Effector memory CD4-positive, alpha-beta T cell (primary cell): ENCODE results near the gene GET3.
"Not testable (repeated sequence)": the region's sequence is repeated elsewhere in the genome, so short reads cannot be mapped to it uniquely, and the experiment has no call there.

Experiments
- DNase-seq, 3 donors: peaks; one replicate each; pipeline ENCODE4 v3.0.0-alpha.2; 2020
- H3K27ac ChIP-seq: 2 replicates; pipeline ENCODE4 v1.7.0; 2013; ENCODE audit warnings: mild to moderate bottlenecking, low read length, moderate library complexity; ENCODE audit not compliant: insufficient read depth, poor library complexity, severe bottlenecking
- H3K27me3 ChIP-seq: replicated peaks from 2 replicates; pipeline ENCODE4 v1.7.0; 2013; ENCODE audit warnings: mild to moderate bottlenecking, low read length; ENCODE audit not compliant: insufficient read depth, control insufficient read depth, poor library complexity, severe bottlenecking
- H3K36me3 ChIP-seq: 2 replicates; pipeline ENCODE4 v1.7.0; 2013; ENCODE audit warnings: mild to moderate bottlenecking, low read length, moderate library complexity; ENCODE audit not compliant: control insufficient read depth, insufficient read depth
- H3K4me1 ChIP-seq: 2 replicates; pipeline ENCODE4 v1.7.0; 2013; ENCODE audit warnings: low read length, mild to moderate bottlenecking; ENCODE audit not compliant: control insufficient read depth, insufficient read depth, poor library complexity, severe bottlenecking
- H3K4me3 ChIP-seq: 2 replicates; pipeline ENCODE4 v1.7.0; 2013; ENCODE audit warnings: low read length, low read depth, mild to moderate bottlenecking; ENCODE audit not compliant: insufficient read depth, poor library complexity, severe bottlenecking
- H3K9me3 ChIP-seq: 2 replicates; pipeline ENCODE4 v1.7.0; 2013; ENCODE audit warnings: mild to moderate bottlenecking, low read length, moderate library complexity; ENCODE audit not compliant: control insufficient read depth

The GET3 gene

GRCh38 chr19:12697425-12697824 lies 39.9 kb upstream of the GET3 start:
- not testable (repeated sequence) for DNase-seq, H3K4me3 ChIP-seq, H3K27me3 ChIP-seq, H3K27ac ChIP-seq, H3K9me3 ChIP-seq
- Histone ChIP-seq H3K36me3 (peaks cover 16% of the 10 kb centered on the region), H3K4me1 (peaks cover 11% of the 10 kb centered on the region)

- Histone ChIP-seq H3K4me1 (peaks cover 11% of the 10 kb centered on the region), H3K27ac (no peak overlapping the region), H3K36me3 (peaks cover 23% of the 10 kb centered on the region)
Measured at GRCh38 chr19:12698138-12698537, 39.2 kb upstream of the GET3 start.

GRCh38 chr19:12701596-12702282 lies 35.6 kb upstream of the GET3 start:
- Histone ChIP-seq H3K4me1 (no peaks in the 10 kb centered on the region), H3K27me3 (no peaks in the 10 kb centered on the region), H3K4me3 (no peak overlapping the region), H3K27ac (no peak overlapping the region), H3K36me3 (peaks cover 54% of the 10 kb centered on the region), H3K9me3 (no peaks in the 10 kb centered on the region)
- no peak for DNase-seq

More at GRCh38 chr19:12698138-12698537, 39.2 kb upstream of the GET3 start:
- H3K27me3 ChIP-seq, result no peaks in the 10 kb centered on the region
- DNase-seq, result no peak
- no peak overlapping the region for H3K4me3 ChIP-seq
- no peaks in the 10 kb centered on the region for H3K9me3 ChIP-seq

- Histone ChIP-seq H3K4me3 (no peak overlapping the region), H3K9me3 (no peaks in the 10 kb centered on the region), H3K27ac (no peak overlapping the region), H3K4me1 (no peaks in the 10 kb centered on the region), H3K27me3 (no peaks in the 10 kb centered on the region), H3K36me3 (peaks cover 54% of the 10 kb centered on the region)
- no peak for DNase-seq
Measured at GRCh38 chr19:12703046-12703445, 34.3 kb upstream of the GET3 start.

GRCh38 chr19:12705169-12705568 lies 32.1 kb upstream of the GET3 start:
- H3K36me3 ChIP-seq, result peaks cover 60% of the 10 kb centered on the region

GRCh38 chr19:12705654-12706331 lies 31.5 kb upstream of the GET3 start:
- no peak for DNase-seq
- Histone ChIP-seq H3K27ac (no peak overlapping the region), H3K4me3 (no peak overlapping the region), H3K36me3 (peaks cover 64% of the 10 kb centered on the region), H3K9me3 (no peaks in the 10 kb centered on the region), H3K4me1 (no peaks in the 10 kb centered on the region), H3K27me3 (no peaks in the 10 kb centered on the region)

More at GRCh38 chr19:12705169-12705568, 32.1 kb upstream of the GET3 start:
- Histone ChIP-seq H3K4me3 (no peak overlapping the region), H3K9me3 (no peaks in the 10 kb centered on the region), H3K27ac (no peak overlapping the region), H3K4me1 (no peaks in the 10 kb centered on the region), H3K27me3 (no peaks in the 10 kb centered on the region)
- no peak for DNase-seq

- H3K4me3 ChIP-seq, result no peak overlapping the region
- DNase-seq, result no peak
- H3K4me1 ChIP-seq, result no peaks in the 10 kb centered on the region
- H3K9me3 ChIP-seq, result no peaks in the 10 kb centered on the region
- no peaks in the 10 kb centered on the region for H3K27me3 ChIP-seq
- peaks cover 62% of the 10 kb centered on the region for H3K36me3 ChIP-seq
- H3K27ac ChIP-seq, result no peak overlapping the region
Measured at GRCh38 chr19:12706332-12706718, 31.0 kb upstream of the GET3 start.

- DNase-seq, result no peak
- Histone ChIP-seq H3K4me1 (no peaks in the 10 kb centered on the region), H3K27ac (no peak overlapping the region), H3K9me3 (no peaks in the 10 kb centered on the region), H3K4me3 (no peak overlapping the region), H3K27me3 (no peaks in the 10 kb centered on the region), H3K36me3 (peaks cover 49% of the 10 kb centered on the region)
Measured at GRCh38 chr19:12708641-12709040, 28.7 kb upstream of the GET3 start.

- H3K4me3 ChIP-seq, result no peak overlapping the region
- no peaks in the 10 kb centered on the region for H3K27me3 ChIP-seq
- no peaks in the 10 kb centered on the region for H3K4me1 ChIP-seq
- H3K36me3 ChIP-seq, result peaks cover 49% of the 10 kb centered on the region
- no peak for DNase-seq
- no peaks in the 10 kb centered on the region for H3K9me3 ChIP-seq
- no peak overlapping the region for H3K27ac ChIP-seq
Measured at GRCh38 chr19:12711187-12711586, 26.1 kb upstream of the GET3 start.

- not testable (repeated sequence) for H3K27ac ChIP-seq, H3K4me3 ChIP-seq, H3K27me3 ChIP-seq, H3K9me3 ChIP-seq, DNase-seq, H3K4me1 ChIP-seq
- H3K36me3 ChIP-seq, result peaks cover 43% of the 10 kb centered on the region
Measured at GRCh38 chr19:12712077-12712476, 25.2 kb upstream of the GET3 start.
